CD4-positive, alpha-beta T cell (primary cell): ENCODE measurements around the gene MCRS1. TPM values are rescaled to one million over a fixed set of nuclear protein-coding genes. Genes with fewer than 3 reads are reported as not detected.

Source experiments
- ATAC-seq: fragments of 200-7000 bp; cut with Tn5 transposase; one replicate; pipeline ENCODE4 v1.10.0; 2022; ENCODE audit warnings: mild to moderate bottlenecking; ENCODE audit not compliant: poor library complexity
- CTCF ChIA-PET: fragments of 350-600 bp; sonication (Branson Sonifier 250); formaldehyde crosslinking; loops from one replicate; lab custom pipeline; 2021; ENCODE audit warnings: antibody characterized with exemption, inconsistent platforms; lab: Charles Lee
- POLR2A ChIA-PET: fragments of 350-600 bp; sonication (Branson Sonifier 250); formaldehyde crosslinking; loops from one replicate; lab custom pipeline; 2021; ENCODE audit warnings: antibody characterized with exemption, inconsistent platforms; lab: Charles Lee
- DNase-seq, 14 experiments: peaks; one replicate each; pipeline ENCODE4 v3.0.0-alpha.2; 2013 to 2020; ENCODE audit warnings: mixed read lengths in 2 of 14
- H3K27ac ChIP-seq, 2 donors: one replicate each; pipeline versions ENCODE4 v1.5.1 to v1.7.0; 2013; ENCODE audit warnings: low read length in 2 of 2, low read depth in 1 of 2, mild to moderate bottlenecking in 1 of 2
- H3K27me3 ChIP-seq, 2 experiments: 1 replicate in 1 of 2; 2 replicates in 1 of 2; pipeline versions ENCODE4 v1.6.1 to v1.7.0; 2013; ENCODE audit warnings: low read length in 2 of 2, control low read depth in 1 of 2, mild to moderate bottlenecking in 1 of 2, moderate library complexity in 1 of 2; ENCODE audit not compliant: insufficient read depth in 2 of 2, control insufficient read depth in 1 of 2
- H3K36me3 ChIP-seq: one replicate; pipeline ENCODE4 v1.6.1; 2013; ENCODE audit warnings: low read length, control low read depth; ENCODE audit not compliant: insufficient read depth
- H3K4me1 ChIP-seq: one replicate; pipeline ENCODE4 v1.6.1; 2013; ENCODE audit warnings: low read length, control low read depth; ENCODE audit not compliant: insufficient read depth
- H3K4me3 ChIP-seq: one replicate; pipeline ENCODE4 v1.5.1; 2013; ENCODE audit warnings: mild to moderate bottlenecking, low read length, moderate library complexity
- H3K9me3 ChIP-seq, 2 experiments: 1 replicate in 1 of 2; 2 replicates in 1 of 2; pipeline versions ENCODE4 v1.6.1 to v1.7.0; 2013; ENCODE audit warnings: low read length in 2 of 2, mild to moderate bottlenecking in 2 of 2, control low read depth in 1 of 2, moderate library complexity in 1 of 2; ENCODE audit not compliant: control insufficient read depth in 1 of 2, insufficient read depth in 1 of 2
- H3K27ac Mint-ChIP-seq: one replicate; pipeline ENCODE4 v1.8.0; 2020; ENCODE audit warnings: mixed read lengths
- H3K27me3 Mint-ChIP-seq: one replicate; pipeline ENCODE4 v1.8.0; 2021; ENCODE audit warnings: mixed read lengths
- H3K36me3 Mint-ChIP-seq: one replicate; pipeline ENCODE4 v1.8.0; 2021; ENCODE audit warnings: low read depth, mixed read lengths
- H3K4me1 Mint-ChIP-seq: one replicate; pipeline ENCODE4 v1.8.0; 2021; ENCODE audit warnings: low read depth, mixed read lengths
- H3K4me3 Mint-ChIP-seq: one replicate; pipeline ENCODE4 v1.8.0; 2020; ENCODE audit warnings: mild to moderate bottlenecking, mixed read lengths
- H3K9me3 Mint-ChIP-seq: one replicate; pipeline ENCODE4 v1.8.0; 2020; ENCODE audit warnings: mixed read lengths
- CTCF ChIP-seq: fragments of 200-600 bp; IDR thresholded peaks from one replicate; pipeline ENCODE4 v1.8.0; 2022; ENCODE audit warnings: antibody characterized with exemption, mild to moderate bottlenecking
- intact Hi-C, 2 experiments: fragments of 100-400 bp; cut with DNase I in 1 of 2; cut with micrococcal nuclease in 1 of 2; formaldehyde crosslinking; loops; one replicate each; pipeline versions ENCODE4 v1.15.1 to v1.9.0; 2023 to 2025; cut with DNase I, micrococcal nuclease
- total RNA-seq, 174 experiments: library from RNA in 2 of 174; stranded (reverse) in 2 of 174; gene quantifications; one replicate each; pipeline ENCODE4 v1.2.3 and lab custom pipeline; 2021 to 2026

Gene MCRS1
- total RNA-seq, 2 experiments from 2014 or later = 49.0 to 56.4 TPM

GRCh38 chr12:49578471-49579112, 10.7 kb upstream of the MCRS1 start:
- no peak overlapping the region for H3K4me3 Mint-ChIP-seq
- H3K27ac Mint-ChIP-seq = no peak overlapping the region
- H3K27me3 Mint-ChIP-seq = no peaks in the 10 kb centered on the region
- ChIA-PET CTCF (interaction anchor here (3.3 kb wide), 1 partner anchor 221 kb away, joined by 20 read pairs; no protein-coding TSS in a partner anchor), POLR2A (no interaction called here)
- H3K4me1 Mint-ChIP-seq = peaks cover 6% of the 10 kb centered on the region
- no peaks in the 10 kb centered on the region for H3K27me3 ChIP-seq
- DNase-seq (no peak), ATAC-seq (no peak)
- peaks cover 9% of the 10 kb centered on the region for H3K4me1 ChIP-seq
- H3K36me3 ChIP-seq = peaks cover 10% of the 10 kb centered on the region
- H3K36me3 Mint-ChIP-seq = peaks cover 27% of the 10 kb centered on the region
- no peaks in the 10 kb centered on the region for H3K9me3 Mint-ChIP-seq
- no peaks in the 10 kb centered on the region for H3K9me3 ChIP-seq
- no peak for TF ChIP-seq CTCF
- H3K4me3 ChIP-seq = no peak overlapping the region
- H3K27ac ChIP-seq = no peak overlapping the region
- intact Hi-C loops = no loop called here

GRCh38 chr12:49577589-49578315, 9.8 kb upstream of the MCRS1 start:
- H3K4me3 Mint-ChIP-seq = no peak overlapping the region
- DNase-seq (no peak), ATAC-seq (no peak)
- intact Hi-C loops = no loop called here
- no peak overlapping the region for H3K27ac ChIP-seq
- peaks cover 9% of the 10 kb centered on the region for H3K36me3 ChIP-seq
- H3K4me1 Mint-ChIP-seq = peaks cover 6% of the 10 kb centered on the region
- H3K9me3 Mint-ChIP-seq = no peaks in the 10 kb centered on the region
- no peaks in the 10 kb centered on the region for H3K9me3 ChIP-seq
- peaks cover 9% of the 10 kb centered on the region for H3K4me1 ChIP-seq
- no peak overlapping the region for H3K27ac Mint-ChIP-seq
- no peak overlapping the region for H3K4me3 ChIP-seq
- CTCF ChIA-PET = interaction anchor here (1.3 kb wide), 1 partner anchor 46 kb away, joined by 3 read pairs; the partner anchor contains the start of gene PRPF40B
- peaks cover 25% of the 10 kb centered on the region for H3K36me3 Mint-ChIP-seq
- H3K27me3 ChIP-seq = no peaks in the 10 kb centered on the region
- no peak for TF ChIP-seq CTCF
- POLR2A ChIA-PET = no interaction called here
- no peaks in the 10 kb centered on the region for H3K27me3 Mint-ChIP-seq

- intact Hi-C loops = loop anchor here in 1 of 2 experiments (1.0 to 5.0 kb wide), 2 partner anchors 55 to 174 kb away; partner anchors contain the start of genes PRPF40B and TMBIM6
- Histone ChIP-seq H3K27me3 (no peaks in the 10 kb centered on the region), H3K27ac (peak overlapping the region; percentile 93 to 94), H3K4me3 (peak overlapping the region; percentile 67), H3K9me3 (no peaks in the 10 kb centered on the region), H3K4me1 (peaks cover 49% of the 10 kb centered on the region), H3K36me3 (peaks cover 26% of the 10 kb centered on the region)
- H3K9me3 Mint-ChIP-seq = no peaks in the 10 kb centered on the region
- H3K36me3 Mint-ChIP-seq = peaks cover 42% of the 10 kb centered on the region
- peak overlapping the region; percentile 97 for H3K4me3 Mint-ChIP-seq
- ATAC-seq (no peak), DNase-seq (peak in 1 of 14 experiments; percentile 16)
- TF ChIP-seq CTCF = no peak
- POLR2A ChIA-PET = interaction anchor here (2.7 kb wide), 1 partner anchor 54 kb away, joined by 23 read pairs; the partner anchor contains the start of gene PRPF40B
- H3K27me3 Mint-ChIP-seq = no peaks in the 10 kb centered on the region
- H3K4me1 Mint-ChIP-seq = peaks cover 69% of the 10 kb centered on the region
- H3K27ac Mint-ChIP-seq = peak overlapping the region; percentile 99
- CTCF ChIA-PET = interaction anchor here (0.9 to 1.7 kb wide), 2 partner anchors 12 to 55 kb away, joined by 5 read pairs; partner anchors contain the start of gene PRPF40B
Measured at GRCh38 chr12:49568442-49569162, 660 bp upstream of the MCRS1 start.
